K562 (cell line): Measurements from ENCODE around the gene ERGIC1. TPM values are rescaled to one million over a fixed set of nuclear protein-coding genes. Genes with fewer than 3 reads are reported as not detected.
A peak's percentile ranks its signal among the peaks of the same experiment; 100 is the strongest.

Experiments
- ATAC-seq: fragments of 200-7000 bp; cut with Tn5 transposase; 3 replicates; pipeline ENCODE4 v1.9.1; 2020; ENCODE audit warnings: moderate library complexity
- BruUV-seq: library from RNA; stranded (reverse); fragments of 400-500 nt; replicated peaks from 2 replicates; lab custom pipeline; 2021; lab: Mats Ljungman, UMichigan
- CTCF ChIA-PET: fragments of 300-600 bp; formaldehyde crosslinking; extraction: SDS; loops from one replicate; lab custom pipeline; 2021; ENCODE audit warnings: low intra/inter-chr PET ratio; lab: Yijun Ruan, JAX
- POLR2A ChIA-PET: fragments of 300-600, 350-650 bp; sonication (Branson Sonifier 250); formaldehyde crosslinking; extraction: SDS; loops from one replicate; lab custom pipeline; 2021; ENCODE audit warnings: antibody characterized with exemption, inconsistent platforms; lab: Yijun Ruan, JAX
- DNase-seq, 4 experiments: peaks; one replicate each; pipeline versions ENCODE4 v3.0.0 to v3.0.0-alpha.2; 2011 to 2018; ENCODE audit warnings: low spot score in 3 of 4, mixed read lengths in 3 of 4; ENCODE audit errors: extremely low read depth in 1 of 4
- FAIRE-seq: peaks from 2 replicates; lab custom pipeline; 2011; peaks lifted over from hg19 to GRCh38; lab: Jason Lieb, UNC
- H2AFZ ChIP-seq: 2 replicates; pipeline ENCODE4 v1.6.0; 2011; ENCODE audit warnings: low read depth, low read length, control low read depth, inconsistent platforms
- H3K27ac ChIP-seq: fragments of 200-600 bp; 3 replicates; pipeline ENCODE4 v1.8.0; 2011; ENCODE audit warnings: low read depth, mild to moderate bottlenecking, control low read depth, inconsistent platforms, low read length, moderate library complexity, mixed read lengths; ENCODE audit errors: extremely low read depth
- H3K27me3 ChIP-seq, 2 experiments: fragments of 300-600 bp in 1 of 2; 2 replicates in 1 of 2; 3 replicates in 1 of 2; pipeline versions ENCODE4 v1.6.0 to v1.8.0; 2011; ENCODE audit warnings: inconsistent platforms in 2 of 2, low read length in 2 of 2, mild to moderate bottlenecking in 1 of 2, mixed read lengths in 1 of 2, moderate library complexity in 1 of 2; ENCODE audit not compliant: control insufficient read depth in 2 of 2, insufficient read depth in 2 of 2
- H3K36me3 ChIP-seq: fragments of 300-600 bp; 3 replicates; pipeline ENCODE4 v1.8.0; 2011; ENCODE audit warnings: mild to moderate bottlenecking, low read length, inconsistent platforms; ENCODE audit not compliant: control insufficient read depth, insufficient read depth
- H3K4me1 ChIP-seq, 2 experiments: fragments of 200-600 bp in 1 of 2; replicated peaks in 1 of 2; 2 replicates in 1 of 2; 3 replicates in 1 of 2; pipeline versions ENCODE4 v1.5.1 to v1.8.0; 2011; ENCODE audit warnings: inconsistent platforms in 2 of 2, low read length in 2 of 2, mild to moderate bottlenecking in 1 of 2, mixed read lengths in 1 of 2, moderate library complexity in 1 of 2; ENCODE audit not compliant: control insufficient read depth in 2 of 2, insufficient read depth in 2 of 2
- H3K4me2 ChIP-seq: 2 replicates; pipeline ENCODE4 v1.6.1; 2011; ENCODE audit warnings: low read length, control low read depth, inconsistent platforms, mixed read lengths; ENCODE audit not compliant: insufficient read depth
- H3K4me3 ChIP-seq: fragments of 200-600 bp; sonication (generic), shearing (Covaris generic); 2 replicates; pipeline ENCODE4 v1.5.1; 2016; ENCODE audit warnings: control low read depth, inconsistent platforms
- H3K79me2 ChIP-seq: fragments of 200-600 bp; 3 replicates; pipeline ENCODE4 v1.8.0; 2011; ENCODE audit warnings: low read length, inconsistent platforms; ENCODE audit not compliant: control insufficient read depth, insufficient read depth
- H3K9ac ChIP-seq, 2 experiments: 2 replicates each; pipeline versions ENCODE4 v1.6.0 to v1.6.1; 2011; ENCODE audit warnings: low read depth in 2 of 2, low read length in 2 of 2, control low read depth in 1 of 2, inconsistent platforms in 1 of 2, mild to moderate bottlenecking in 1 of 2, mixed read lengths in 1 of 2; ENCODE audit not compliant: insufficient read depth in 1 of 2
- H3K9me1 ChIP-seq: one replicate; pipeline ENCODE4 v1.6.0; 2011; ENCODE audit warnings: inconsistent platforms, mild to moderate bottlenecking, low read length, moderate library complexity; ENCODE audit not compliant: control insufficient read depth, insufficient read depth
- H3K9me3 ChIP-seq: replicated peaks from 2 replicates; pipeline ENCODE4 v1.5.1; 2011; ENCODE audit warnings: low read depth, low read length, inconsistent platforms; ENCODE audit not compliant: control insufficient read depth, insufficient read depth
- H4K20me1 ChIP-seq: replicated peaks from 2 replicates; pipeline ENCODE4 v1.6.1; 2011; ENCODE audit warnings: low read length, inconsistent platforms, mixed read lengths; ENCODE audit not compliant: control insufficient read depth, insufficient read depth
- ASH1L ChIP-seq: fragments of 450-650 bp; IDR thresholded peaks from 2 replicates; pipeline ENCODE4 v1.6.1; 2018; ENCODE audit warnings: borderline replicate concordance, mild to moderate bottlenecking, low read depth; ENCODE audit not compliant: partially characterized antibody
- ELF2 ChIP-seq: fragments of 250-450 bp; sonication (Bioruptor Pico); IDR thresholded peaks from 2 replicates; pipeline ENCODE4 v1.5.0; 2021; ENCODE audit warnings: mild to moderate bottlenecking
- FOXM1 ChIP-seq, 2 experiments: fragments of 450-650 bp in 1 of 2; sonication (generic) in 1 of 2; formaldehyde crosslinking in 1 of 2; IDR thresholded peaks; 2 replicates each; pipeline versions ENCODE4 v1.6.1 to v1.9.0; 2017 to 2022; ENCODE audit warnings: low read depth in 2 of 2, mild to moderate bottlenecking in 2 of 2, missing genetic modification reagents in 1 of 2, moderate library complexity in 1 of 2
- KLF16 ChIP-seq: IDR thresholded peaks from 2 replicates; pipeline ENCODE4 v1.6.1; 2016; ENCODE audit warnings: antibody characterized with exemption
- MEF2A ChIP-seq: IDR thresholded peaks from 2 replicates; pipeline ENCODE4 v1.6.1; 2011; ENCODE audit warnings: low read depth, mild to moderate bottlenecking, low read length, moderate library complexity; ENCODE audit not compliant: control insufficient read depth
- NCOA1 ChIP-seq: fragments of 450-650 bp; IDR thresholded peaks from 2 replicates; pipeline ENCODE4 v1.6.1; 2016; ENCODE audit warnings: low read depth
- OTX1 ChIP-seq: fragments of 450-650 bp; formaldehyde crosslinking; IDR thresholded peaks from 2 replicates; pipeline ENCODE4 v1.4.0; 2022; ENCODE audit warnings: mild to moderate bottlenecking
- ZNF551 ChIP-seq: fragments of 250-450 bp; sonication (Bioruptor Pico); IDR thresholded peaks from 2 replicates; pipeline ENCODE4 v1.5.0; 2021; ENCODE audit warnings: mild to moderate bottlenecking, moderate library complexity
- WGBS: fragments of 100-300 bp; shearing (Covaris generic); methylation state at CpG from one replicate; pipeline ENCODE4 v1.1.6; 2016; ENCODE audit warnings: low coverage, mixed read lengths; ENCODE audit not compliant: insufficient coverage; ENCODE audit errors: missing lambda C conversion rate; 5-methylcytosine and 5-hydroxymethylcytosine counted together
- in situ Hi-C: fragments of 300-500 bp; cut with MboI; formaldehyde crosslinking; loops from 4 replicates; pipeline ENCODE4 v1.15.0; 2018; ENCODE audit warnings: inconsistent platforms, mixed read lengths
- intact Hi-C: fragments of 100-400 bp; cut with micrococcal nuclease; formaldehyde crosslinking; loops from 2 replicates; pipeline ENCODE4 v1.14.2; 2022
- polyA plus RNA-seq, 8 experiments: library from polyadenylated mRNA; depleted of rRNA in 4 of 8; stranded (reverse) in 5 of 8; unstranded in 3 of 8; fragments of >200 nt; fragmentation: Nextera tagmentation in 2 of 8; fragmentation: Illumina TruSeq in 1 of 8; extraction: Ambion mirVana in 2 of 8; extraction: Trizol in 1 of 8; gene quantifications; 2 replicates each; pipeline versions ENCODE4 v1.2.1 to v1.2.3, GENCODE V29; 2011 to 2014; ENCODE audit warnings: inconsistent platforms in 1 of 8, missing spikeins in 1 of 8
- total RNA-seq, 7 experiments: library from RNA; depleted of rRNA in 6 of 7; stranded (reverse); fragments of >200 nt in 6 of 7; fragmentation: Illumina TruSeq in 2 of 7; extraction: Trizol in 2 of 7; gene quantifications; 2 replicates each; pipeline versions ENCODE4 v1.2.1 to v1.2.3, GENCODE V29; 2011 to 2021; ENCODE audit warnings: low replicate concordance in 1 of 7
- TF ChIP-seq, protein P1 (sequence below): fragments of 200-800 bp; sonication (Bioruptor generic); IDR thresholded peaks from 2 replicates; pipeline ENCODE4 v1.6.1; 2017; ENCODE audit warnings: missing genetic modification characterization, missing compliant biosample characterization

Gene ERGIC1
- total and polyA plus RNA-seq, 9 of the 15 experiments (the other 6 are each of a cell fraction or from before 2014, with no cell fraction given): 5.5 to 68.4 (median 36.4) TPM

GRCh38 chr5:172881691-172882370 lies 47.8 kb downstream of the ERGIC1 start (continued):
- TF ChIP-seq MEF2A (no peak), ZNF551 (CRISPR knock-in tag) (no peak), FOXM1 (IDR thresholded peaks at IDR 0.05; ENCODE audit: low read depth) (no peak), FOXM1 (CRISPR knock-in tag; IDR thresholded peaks at IDR 0.05; ENCODE audit: low read depth) (no peak), NCOA1 (no peak), ASH1L (no peak), ELF2 (CRISPR knock-in tag) (peak; percentile 90), OTX1 (CRISPR knock-in tag) (no peak)
- TF ChIP-seq, protein P1, sequence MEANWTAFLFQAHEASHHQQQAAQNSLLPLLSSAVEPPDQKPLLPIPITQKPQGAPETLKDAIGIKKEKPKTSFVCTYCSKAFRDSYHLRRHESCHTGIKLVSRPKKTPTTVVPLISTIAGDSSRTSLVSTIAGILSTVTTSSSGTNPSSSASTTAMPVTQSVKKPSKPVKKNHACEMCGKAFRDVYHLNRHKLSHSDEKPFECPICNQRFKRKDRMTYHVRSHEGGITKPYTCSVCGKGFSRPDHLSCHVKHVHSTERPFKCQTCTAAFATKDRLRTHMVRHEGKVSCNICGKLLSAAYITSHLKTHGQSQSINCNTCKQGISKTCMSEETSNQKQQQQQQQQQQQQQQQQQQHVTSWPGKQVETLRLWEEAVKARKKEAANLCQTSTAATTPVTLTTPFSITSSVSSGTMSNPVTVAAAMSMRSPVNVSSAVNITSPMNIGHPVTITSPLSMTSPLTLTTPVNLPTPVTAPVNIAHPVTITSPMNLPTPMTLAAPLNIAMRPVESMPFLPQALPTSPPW (CRISPR knock-in tag): peak; percentile 45

- intact Hi-C loops (no loop called here), in situ Hi-C loops (no loop called here)
- peaks cover 6 to 15% of the 10 kb centered on the region in 2 experiments; a peak in 4 of 5 replicates for H3K4me1 ChIP-seq
- no peaks in the 10 kb centered on the region for H3K9me3 ChIP-seq
- no peaks in the 10 kb centered on the region for H4K20me1 ChIP-seq
- CTCF ChIA-PET: no interaction called here
- H3K27ac ChIP-seq: no peak overlapping the region
- no peak overlapping the region for H2AFZ ChIP-seq
- no peak for TF ChIP-seq KLF16
- 0 out of 3 replicates have a peak, but pooled peaks cover 4% of the 10 kb centered on the region for H3K79me2 ChIP-seq
- H3K27me3 ChIP-seq: no peaks in the 10 kb centered on the region
- DNase-seq (no peak), FAIRE-seq (no peak), ATAC-seq (no peak)
- no peak overlapping the region for H3K9ac ChIP-seq
- POLR2A ChIA-PET: interaction anchor here (1.1 to 2.6 kb wide), 3 partner anchors 8 to 112 kb away, joined by 3 to 7 read pairs (median 6); partner anchors contain the start of gene DUSP1
- no peak overlapping the region for H3K4me2 ChIP-seq
- 87% methylated on average over 3 of the region's 3 CpGs for WGBS
- no peaks in the 10 kb centered on the region for H3K9me1 ChIP-seq
- H3K36me3 ChIP-seq: no peaks in the 10 kb centered on the region; the same call in 2 of the 3 replicates
- H3K4me3 ChIP-seq: no peak overlapping the region
- no TSS peak for BruUV-seq
These were observed 49.0 kb downstream of the ERGIC1 start for GRCh38 chr5:172883066-172883465.
